GM23338 (cell line): ENCODE measurements around the gene ZNF410. TPM values are rescaled to one million over a fixed set of nuclear protein-coding genes. Genes with fewer than 3 reads are reported as not detected.

Experiments
- ATAC-seq: fragments of 200-7000 bp; cut with Tn5 transposase; 3 replicates; pipeline ENCODE4 v1.9.1; 2020
- DNase-seq: peaks from one replicate; pipeline ENCODE4 v3.0.0-alpha.2; 2015; ENCODE audit warnings: low spot score
- H2AFZ ChIP-seq: fragments of 200-600 bp; sonication (generic); 2 replicates; pipeline ENCODE4 v1.8.0; 2016; ENCODE audit warnings: antibody characterized with exemption, mild to moderate bottlenecking, moderate library complexity
- H3F3A ChIP-seq: fragments of 200-600 bp; sonication (generic); replicated peaks from 2 replicates; pipeline ENCODE4 v1.8.0; 2017; ENCODE audit warnings: antibody characterized with exemption, mixed run types, low read depth
- H3K27ac ChIP-seq: fragments of 200-600 bp; sonication (generic); 2 replicates; pipeline ENCODE4 v1.6.1; 2016; ENCODE audit warnings: low read depth
- H3K27me3 ChIP-seq: fragments of 200-600 bp; sonication (generic); 2 replicates; pipeline ENCODE4 v1.8.0; 2016; ENCODE audit warnings: mild to moderate bottlenecking, mixed run types, moderate library complexity; ENCODE audit not compliant: insufficient read depth
- H3K36me3 ChIP-seq: fragments of 200-600 bp; sonication (generic); 2 replicates; pipeline ENCODE4 v1.8.0; 2016; ENCODE audit warnings: mild to moderate bottlenecking; ENCODE audit not compliant: insufficient read depth
- H3K4me1 ChIP-seq: fragments of 200-600 bp; sonication (generic); 2 replicates; pipeline ENCODE4 v1.8.0; 2016; ENCODE audit warnings: mild to moderate bottlenecking, moderate library complexity; ENCODE audit not compliant: insufficient read depth
- H3K4me2 ChIP-seq: fragments of 200-600 bp; sonication (generic); 2 replicates; pipeline ENCODE4 v1.7.1; 2017; ENCODE audit warnings: mixed run types
- H3K4me3 ChIP-seq: fragments of 200-600 bp; sonication (generic); 2 replicates; pipeline ENCODE4 v1.6.1; 2016; ENCODE audit warnings: mixed run types
- H3K79me2 ChIP-seq: fragments of 200-600 bp; sonication (generic); replicated peaks from 2 replicates; pipeline ENCODE4 v1.8.0; 2017; ENCODE audit warnings: mild to moderate bottlenecking; ENCODE audit not compliant: insufficient read depth
- H3K9me2 ChIP-seq: fragments of 200-600 bp; sonication (generic); 2 replicates; pipeline ENCODE4 v1.8.0; 2017; ENCODE audit not compliant: insufficient read depth
- H4K20me1 ChIP-seq: fragments of 200-600 bp; sonication (generic); replicated peaks from 2 replicates; pipeline ENCODE4 v1.8.0; 2017; ENCODE audit warnings: mild to moderate bottlenecking; ENCODE audit not compliant: insufficient read depth
- H3K27ac Mint-ChIP-seq: 2 replicates; pipeline ENCODE4 v1.8.0; 2020; ENCODE audit warnings: inconsistent platforms, mild to moderate bottlenecking, moderate library complexity, mixed read lengths
- H3K27me3 Mint-ChIP-seq: 3 replicates; pipeline ENCODE4 v1.8.0; 2022; ENCODE audit warnings: low read depth, mild to moderate bottlenecking, moderate library complexity, mixed read lengths, inconsistent platforms; ENCODE audit not compliant: insufficient read depth, poor library complexity
- H3K36me3 Mint-ChIP-seq: 3 replicates; pipeline ENCODE4 v1.8.0; 2021; ENCODE audit warnings: low read depth, mild to moderate bottlenecking, inconsistent platforms, moderate library complexity, mixed read lengths
- H3K4me1 Mint-ChIP-seq: 3 replicates; pipeline ENCODE4 v1.8.0; 2020; ENCODE audit warnings: mild to moderate bottlenecking, inconsistent platforms, mixed read lengths
- H3K4me3 Mint-ChIP-seq: 3 replicates; pipeline ENCODE4 v1.8.0; 2021; ENCODE audit warnings: moderate library complexity, mild to moderate bottlenecking, inconsistent platforms, mixed read lengths
- H3K9me3 Mint-ChIP-seq: 3 replicates; pipeline ENCODE4 v1.8.0; 2020; ENCODE audit warnings: moderate library complexity, mild to moderate bottlenecking, inconsistent platforms, mixed read lengths
- CREB1 ChIP-seq: fragments of 250-450 bp; sonication (Bioruptor Pico); IDR thresholded peaks from 2 replicates; pipeline ENCODE4 v1.5.0; 2020; ENCODE audit warnings: low read depth, mild to moderate bottlenecking, moderate library complexity
- EZH2phosphoT487 ChIP-seq: fragments of 200-600 bp; sonication (generic); IDR thresholded peaks from one replicate; pipeline ENCODE4 v1.8.1; 2018; ENCODE audit warnings: antibody characterized with exemption; ENCODE audit not compliant: unreplicated experiment
- JUNB ChIP-seq: IDR thresholded peaks from one replicate; pipeline ENCODE4 v1.6.1; 2016; ENCODE audit warnings: antibody characterized with exemption; ENCODE audit not compliant: unreplicated experiment
- NANOG ChIP-seq: IDR thresholded peaks from 2 replicates; pipeline ENCODE4 v1.6.1; 2016; ENCODE audit warnings: antibody characterized with exemption, borderline replicate concordance
- POLR2AphosphoS5 ChIP-seq: IDR thresholded peaks from 2 replicates; pipeline ENCODE4 v1.6.1; 2016; ENCODE audit warnings: antibody characterized with exemption, low read depth
- STAT1 ChIP-seq: IDR thresholded peaks from one replicate; pipeline ENCODE4 v1.6.1; 2016; ENCODE audit warnings: antibody characterized with exemption; ENCODE audit not compliant: unreplicated experiment
- polyA plus RNA-seq: library from polyadenylated mRNA; unstranded; fragments of >200 nt; fragmentation: Nextera tagmentation; extraction: Ambion mirVana; gene quantifications from 2 replicates; pipeline ENCODE4 v1.2.1, GENCODE V29; 2016
- total RNA-seq: library from RNA; depleted of rRNA; stranded (reverse); fragments of >200 nt; shearing (Covaris generic); gene quantifications from 2 replicates; pipeline ENCODE4 v1.2.3, GENCODE V29; 2014
- TF ChIP-seq, protein P1 (sequence below): IDR thresholded peaks from 2 replicates; pipeline ENCODE4 v1.6.1; 2016; ENCODE audit warnings: antibody characterized with exemption
- TF ChIP-seq, protein P2 (sequence below): fragments of 250-450 bp; sonication (Bioruptor Pico); IDR thresholded peaks from 2 replicates; pipeline ENCODE4 v1.5.0; 2020; ENCODE audit warnings: mild to moderate bottlenecking, moderate library complexity

Gene ZNF410
- total and polyA plus RNA-seq, 2 experiments from 2014 or later = 10.6 to 20.4 TPM

DNA sequence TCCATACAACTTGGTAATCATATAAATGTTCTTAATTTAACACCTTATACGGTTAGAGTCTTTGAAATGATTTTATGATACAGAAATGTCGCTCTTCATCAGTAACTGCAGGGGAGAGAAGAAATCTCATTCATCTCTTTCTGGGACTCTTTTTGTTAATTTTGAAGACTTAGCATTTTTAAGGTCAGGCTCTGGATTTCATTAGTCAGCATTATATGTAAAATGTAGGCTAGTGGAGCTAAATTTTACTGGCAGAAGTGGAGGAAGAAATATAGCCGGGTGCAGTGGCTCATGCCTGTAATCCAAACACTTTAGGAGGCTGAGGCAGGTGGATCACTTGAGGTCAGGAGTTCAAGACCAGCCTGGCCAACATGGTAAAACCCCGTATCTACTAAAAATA is 39.7 kb upstream of the ZNF410 start (continued):
- TF ChIP-seq, protein P1, sequence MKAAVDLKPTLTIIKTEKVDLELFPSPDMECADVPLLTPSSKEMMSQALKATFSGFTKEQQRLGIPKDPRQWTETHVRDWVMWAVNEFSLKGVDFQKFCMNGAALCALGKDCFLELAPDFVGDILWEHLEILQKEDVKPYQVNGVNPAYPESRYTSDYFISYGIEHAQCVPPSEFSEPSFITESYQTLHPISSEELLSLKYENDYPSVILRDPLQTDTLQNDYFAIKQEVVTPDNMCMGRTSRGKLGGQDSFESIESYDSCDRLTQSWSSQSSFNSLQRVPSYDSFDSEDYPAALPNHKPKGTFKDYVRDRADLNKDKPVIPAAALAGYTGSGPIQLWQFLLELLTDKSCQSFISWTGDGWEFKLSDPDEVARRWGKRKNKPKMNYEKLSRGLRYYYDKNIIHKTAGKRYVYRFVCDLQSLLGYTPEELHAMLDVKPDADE = no peak
- no peak for TF ChIP-seq STAT1

DNA sequence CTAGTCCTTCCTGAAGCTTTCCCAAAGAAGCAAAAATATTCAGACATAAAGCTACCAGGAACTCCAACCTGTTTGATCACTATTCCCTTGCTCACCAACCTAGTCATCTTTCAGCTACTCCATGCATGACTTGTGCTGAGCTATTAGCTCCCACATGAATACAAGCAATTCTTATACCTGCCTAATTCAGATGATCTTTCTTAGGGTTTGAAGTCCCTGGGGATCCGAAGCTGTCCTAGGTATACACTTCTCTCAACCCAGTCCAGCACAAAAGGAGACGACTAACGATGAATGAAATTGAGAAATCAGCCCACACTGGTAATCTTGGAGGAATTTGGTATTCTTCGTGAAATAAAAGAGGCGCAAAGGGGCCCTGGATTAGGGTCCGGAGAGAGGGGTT is 35.7 kb upstream of the ZNF410 start:
- H3K4me3 Mint-ChIP-seq = peak overlapping the region; percentile 99
- H3K4me1 Mint-ChIP-seq = peaks cover 12% of the 10 kb centered on the region
- Histone ChIP-seq H2AFZ (peak overlapping the region; percentile 74; the same call in 1 of the 2 replicates), H3K27me3 (no peaks in the 10 kb centered on the region), H3K4me1 (peaks cover 6% of the 10 kb centered on the region), H3K9me2 (no peaks in the 10 kb centered on the region), H3K36me3 (no peaks in the 10 kb centered on the region), H4K20me1 (no peaks in the 10 kb centered on the region), H3K27ac (peak overlapping the region; percentile 61; the same call in 1 of the 2 replicates), H3K4me2 (peak overlapping the region; percentile 77), H3K79me2 (no peaks in the 10 kb centered on the region; the same call in 1 of the 2 replicates), H3K4me3 (peak overlapping the region; percentile 74), H3F3A (no peaks in the 10 kb centered on the region)
- H3K36me3 Mint-ChIP-seq = no peaks in the 10 kb centered on the region; the same call in 2 of the 3 replicates
- H3K9me3 Mint-ChIP-seq = no peaks in the 10 kb centered on the region; the same call in 2 of the 3 replicates
- ATAC-seq = no peak; the same call in 2 of the 3 replicates
- peak overlapping the region; percentile 89; the same call in 1 of the 2 replicates for H3K27ac Mint-ChIP-seq
- DNase-seq = no peak
- TF ChIP-seq JUNB (no peak), CREB1 (no peak), POLR2AphosphoS5 (no peak), EZH2phosphoT487 (no peak), STAT1 (no peak), NANOG (no peak)
- TF ChIP-seq, protein P2, sequence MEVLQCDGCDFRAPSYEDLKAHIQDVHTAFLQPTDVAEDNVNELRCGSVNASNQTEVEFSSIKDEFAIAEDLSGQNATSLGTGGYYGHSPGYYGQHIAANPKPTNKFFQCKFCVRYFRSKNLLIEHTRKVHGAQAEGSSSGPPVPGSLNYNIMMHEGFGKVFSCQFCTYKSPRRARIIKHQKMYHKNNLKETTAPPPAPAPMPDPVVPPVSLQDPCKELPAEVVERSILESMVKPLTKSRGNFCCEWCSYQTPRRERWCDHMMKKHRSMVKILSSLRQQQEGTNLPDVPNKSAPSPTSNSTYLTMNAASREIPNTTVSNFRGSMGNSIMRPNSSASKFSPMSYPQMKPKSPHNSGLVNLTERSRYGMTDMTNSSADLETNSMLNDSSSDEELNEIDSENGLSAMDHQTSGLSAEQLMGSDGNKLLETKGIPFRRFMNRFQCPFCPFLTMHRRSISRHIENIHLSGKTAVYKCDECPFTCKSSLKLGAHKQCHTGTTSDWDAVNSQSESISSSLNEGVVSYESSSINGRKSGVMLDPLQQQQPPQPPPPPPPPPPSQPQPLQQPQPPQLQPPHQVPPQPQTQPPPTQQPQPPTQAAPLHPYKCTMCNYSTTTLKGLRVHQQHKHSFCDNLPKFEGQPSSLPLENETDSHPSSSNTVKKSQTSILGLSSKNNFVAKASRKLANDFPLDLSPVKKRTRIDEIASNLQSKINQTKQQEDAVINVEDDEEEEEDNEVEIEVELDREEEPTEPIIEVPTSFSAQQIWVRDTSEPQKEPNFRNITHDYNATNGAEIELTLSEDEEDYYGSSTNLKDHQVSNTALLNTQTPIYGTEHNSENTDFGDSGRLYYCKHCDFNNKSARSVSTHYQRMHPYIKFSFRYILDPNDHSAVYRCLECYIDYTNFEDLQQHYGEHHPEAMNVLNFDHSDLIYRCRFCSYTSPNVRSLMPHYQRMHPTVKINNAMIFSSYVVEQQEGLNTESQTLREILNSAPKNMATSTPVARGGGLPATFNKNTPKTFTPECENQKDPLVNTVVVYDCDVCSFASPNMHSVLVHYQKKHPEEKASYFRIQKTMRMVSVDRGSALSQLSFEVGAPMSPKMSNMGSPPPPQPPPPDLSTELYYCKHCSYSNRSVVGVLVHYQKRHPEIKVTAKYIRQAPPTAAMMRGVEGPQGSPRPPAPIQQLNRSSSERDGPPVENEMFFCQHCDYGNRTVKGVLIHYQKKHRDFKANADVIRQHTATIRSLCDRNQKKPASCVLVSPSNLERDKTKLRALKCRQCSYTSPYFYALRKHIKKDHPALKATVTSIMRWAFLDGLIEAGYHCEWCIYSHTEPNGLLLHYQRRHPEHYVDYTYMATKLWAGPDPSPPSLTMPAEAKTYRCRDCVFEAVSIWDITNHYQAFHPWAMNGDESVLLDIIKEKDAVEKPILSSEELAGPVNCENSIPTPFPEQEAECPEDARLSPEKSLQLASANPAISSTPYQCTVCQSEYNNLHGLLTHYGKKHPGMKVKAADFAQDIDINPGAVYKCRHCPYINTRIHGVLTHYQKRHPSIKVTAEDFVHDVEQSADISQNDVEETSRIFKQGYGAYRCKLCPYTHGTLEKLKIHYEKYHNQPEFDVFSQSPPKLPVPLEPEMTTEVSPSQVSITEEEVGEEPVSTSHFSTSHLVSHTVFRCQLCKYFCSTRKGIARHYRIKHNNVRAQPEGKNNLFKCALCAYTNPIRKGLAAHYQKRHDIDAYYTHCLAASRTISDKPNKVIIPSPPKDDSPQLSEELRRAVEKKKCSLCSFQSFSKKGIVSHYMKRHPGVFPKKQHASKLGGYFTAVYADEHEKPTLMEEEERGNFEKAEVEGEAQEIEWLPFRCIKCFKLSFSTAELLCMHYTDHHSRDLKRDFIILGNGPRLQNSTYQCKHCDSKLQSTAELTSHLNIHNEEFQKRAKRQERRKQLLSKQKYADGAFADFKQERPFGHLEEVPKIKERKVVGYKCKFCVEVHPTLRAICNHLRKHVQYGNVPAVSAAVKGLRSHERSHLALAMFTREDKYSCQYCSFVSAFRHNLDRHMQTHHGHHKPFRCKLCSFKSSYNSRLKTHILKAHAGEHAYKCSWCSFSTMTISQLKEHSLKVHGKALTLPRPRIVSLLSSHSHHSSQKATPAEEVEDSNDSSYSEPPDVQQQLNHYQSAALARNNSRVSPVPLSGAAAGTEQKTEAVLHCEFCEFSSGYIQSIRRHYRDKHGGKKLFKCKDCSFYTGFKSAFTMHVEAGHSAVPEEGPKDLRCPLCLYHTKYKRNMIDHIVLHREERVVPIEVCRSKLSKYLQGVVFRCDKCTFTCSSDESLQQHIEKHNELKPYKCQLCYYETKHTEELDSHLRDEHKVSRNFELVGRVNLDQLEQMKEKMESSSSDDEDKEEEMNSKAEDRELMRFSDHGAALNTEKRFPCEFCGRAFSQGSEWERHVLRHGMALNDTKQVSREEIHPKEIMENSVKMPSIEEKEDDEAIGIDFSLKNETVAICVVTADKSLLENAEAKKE = no peak
- H3K27me3 Mint-ChIP-seq = peaks cover 5% of the 10 kb centered on the region
